Fibroblast of skin of left quadriceps (primary cell): ENCODE results near the gene ADCK1.
"Not testable (repeated sequence)": the region's sequence is repeated elsewhere in the genome, so short reads cannot be mapped to it uniquely, and the experiment has no call there.

Experiments
- DNase-seq, 2 experiments: peaks; one replicate each; pipeline ENCODE4 v3.0.0-alpha.2; 2013; ENCODE audit warnings: low read depth in 2 of 2

The ADCK1 gene

DNA sequence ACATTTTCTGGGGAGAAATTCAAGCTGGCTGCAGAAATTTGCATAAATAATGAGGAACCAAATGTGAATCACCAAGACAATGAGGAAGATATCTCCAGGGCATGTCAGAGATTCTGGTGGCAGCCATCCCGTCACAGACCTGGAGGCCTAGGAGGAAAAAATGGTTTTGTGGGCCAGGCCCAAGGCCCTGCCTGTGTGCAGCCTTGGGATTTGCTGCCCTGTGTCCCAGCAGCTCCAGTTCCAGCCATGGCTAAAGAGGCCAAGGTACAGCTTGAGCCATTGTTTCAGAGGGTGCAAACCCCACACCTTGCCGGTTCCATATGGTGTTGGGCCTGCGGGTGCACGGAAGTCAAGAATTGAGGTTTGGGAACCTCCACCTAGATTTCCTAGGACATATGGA, 147.5 kb downstream of the ADCK1 start:
- DNase-seq, result no peak

- DNase-seq, result no peak
Observed at GRCh38 chr14:77950371-77951063, 150.6 kb downstream of the ADCK1 start.

GRCh38 chr14:77955816-77956484, 156.0 kb downstream of the ADCK1 start:
- no peak for DNase-seq

DNA sequence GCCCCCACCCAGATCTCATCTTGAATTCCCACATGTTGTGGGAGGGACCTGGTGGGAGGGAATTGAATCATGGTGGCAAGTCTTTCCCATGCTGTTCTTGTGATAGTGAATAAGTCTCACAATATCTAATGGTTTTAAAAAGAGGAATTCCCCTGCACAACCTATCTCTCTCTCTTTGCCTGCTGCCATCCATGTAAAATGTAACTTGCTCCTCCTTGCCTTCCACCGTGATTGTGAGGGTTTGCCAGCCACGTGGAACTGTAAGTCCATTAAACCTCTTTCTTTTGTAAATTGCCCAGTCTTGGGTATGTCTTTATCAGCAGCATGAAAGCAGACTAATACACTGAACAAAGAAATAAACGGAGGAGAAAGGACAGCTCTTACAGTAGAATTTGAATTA, 159.8 kb downstream of the ADCK1 start:
- DNase-seq, result not testable (repeated sequence)

- no peak for DNase-seq
Observed at GRCh38 chr14:77961847-77962580, 162.1 kb downstream of the ADCK1 start.

GRCh38 chr14:77962731-77963520, 163.0 kb downstream of the ADCK1 start:
- no peak for DNase-seq

- no peak for DNase-seq
Observed at GRCh38 chr14:77964586-77964985, 164.7 kb downstream of the ADCK1 start.

- DNase-seq, result no peak
Observed at GRCh38 chr14:77965050-77965449, 165.1 kb downstream of the ADCK1 start.

DNA sequence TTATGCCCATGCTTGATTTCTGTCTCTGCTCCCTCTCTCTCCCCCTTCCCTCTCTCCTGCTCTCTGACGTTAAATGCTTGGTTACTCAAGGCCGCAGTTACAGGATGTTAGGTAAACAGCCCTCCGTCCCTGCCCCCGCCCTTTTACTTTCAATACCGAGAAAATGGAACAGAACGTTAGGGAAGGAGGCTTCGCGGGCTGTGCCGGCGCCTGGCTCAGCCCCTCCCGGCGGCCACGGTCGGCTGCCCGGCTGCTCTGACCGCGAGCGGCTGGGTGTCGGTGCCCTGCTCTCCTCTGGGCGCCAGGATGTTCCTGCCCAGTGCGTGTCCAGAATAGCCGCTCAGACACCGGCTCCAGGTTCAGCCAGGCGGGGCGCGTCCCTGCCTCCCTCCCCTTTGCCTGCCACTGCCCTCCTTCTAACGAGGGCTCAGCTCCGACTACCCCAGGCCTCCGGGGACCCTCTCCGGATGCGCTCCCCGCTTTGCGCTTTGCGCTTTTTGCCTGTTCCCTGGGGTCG, 166.1 kb downstream of the ADCK1 start:
- DNase-seq, result no peak

DNA sequence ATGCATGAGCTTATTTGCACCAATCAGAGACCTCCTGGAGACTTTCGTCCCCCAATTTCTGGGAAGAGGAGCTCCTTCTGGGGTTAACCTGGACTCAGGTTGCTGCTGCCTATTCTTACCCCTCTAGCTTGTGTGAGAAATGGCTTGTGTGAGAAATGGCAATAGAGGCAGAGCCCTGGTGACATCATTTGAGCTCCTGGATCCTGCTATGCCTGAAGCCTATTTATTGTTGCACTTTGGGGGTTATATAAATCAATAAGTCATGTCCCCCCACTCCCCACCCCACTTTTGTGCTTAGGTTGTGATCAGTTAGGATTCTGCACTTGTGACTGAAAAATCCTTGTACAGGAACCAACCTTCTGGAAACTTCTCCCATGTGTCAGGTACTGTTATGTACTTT, 167.2 kb downstream of the ADCK1 start:
- no peak for DNase-seq

DNA sequence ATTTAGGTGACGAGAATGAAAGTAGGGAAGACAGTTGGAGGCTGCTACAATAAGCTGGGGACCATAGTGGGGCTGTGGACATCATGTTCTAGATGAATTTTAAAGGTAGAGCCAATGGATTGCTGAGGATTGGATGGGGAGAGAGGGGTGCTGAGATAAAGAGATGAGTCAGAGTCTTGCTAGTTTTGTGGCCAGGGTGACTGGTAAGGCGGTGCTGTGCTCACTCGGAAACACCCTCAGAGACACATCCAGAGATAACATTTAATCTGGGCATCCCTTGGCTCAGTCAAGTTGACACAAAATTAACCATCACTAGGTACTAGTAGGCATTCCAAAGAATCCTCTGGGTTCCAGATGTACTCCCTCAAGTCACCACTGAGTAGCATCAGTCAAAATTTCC, 170.7 kb downstream of the ADCK1 start:
- DNase-seq, result no peak

- no peak for DNase-seq
Observed at GRCh38 chr14:77973246-77973645, 173.3 kb downstream of the ADCK1 start.

GRCh38 chr14:77976591-77976990, 176.7 kb downstream of the ADCK1 start:
- no peak for DNase-seq

- no peak for DNase-seq
Observed at GRCh38 chr14:77979171-77979570, 179.3 kb downstream of the ADCK1 start.

GRCh38 chr14:77979666-77980351, 179.9 kb downstream of the ADCK1 start:
- DNase-seq, result peak; percentile 81 to 83

GRCh38 chr14:77980475-77981321, 180.8 kb downstream of the ADCK1 start:
- no peak for DNase-seq
